Measurements from ENCODE around the gene HYAL4. TPM values are rescaled to one million over a fixed set of nuclear protein-coding genes. Genes with fewer than 3 reads are reported as not detected.

HYAL4 gene
- total RNA-seq, 1 experiment from 2014 or later, result not detected

DNA sequence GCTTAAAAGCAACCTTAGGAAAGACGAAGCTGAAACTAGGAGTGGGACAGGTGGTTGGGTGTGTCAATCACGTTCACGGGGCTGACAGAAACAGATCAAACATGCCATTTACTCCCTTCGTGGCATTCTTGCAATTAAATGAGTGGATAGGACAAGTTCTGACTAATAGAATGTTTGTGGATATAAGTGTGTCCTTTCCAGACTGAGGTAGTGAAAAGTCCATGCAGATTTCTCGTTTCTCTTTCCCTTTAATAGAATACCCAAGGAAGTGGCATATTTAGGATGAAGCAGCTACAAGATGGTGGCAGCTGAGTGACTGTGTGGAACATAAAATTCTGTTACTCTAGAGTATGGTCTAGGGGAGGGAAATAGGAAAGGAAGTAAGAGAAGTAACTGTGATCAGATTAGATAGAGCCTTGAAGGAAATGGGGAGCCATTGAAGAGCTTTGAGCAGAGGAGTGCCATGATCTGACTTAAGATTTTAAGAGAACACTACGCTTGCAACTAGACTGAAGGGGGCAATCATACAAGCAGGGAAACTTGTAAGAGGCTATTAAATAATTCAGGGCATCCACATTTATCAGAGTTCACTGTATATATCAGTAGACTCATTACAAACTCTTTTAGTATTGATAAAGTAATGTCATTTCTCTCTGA is 46.3 kb upstream of the HYAL4 start:
- Mint-ChIP-seq H3K4me1 (peaks cover 19% of the 10 kb centered on the region), H3K4me3 (no peak overlapping the region), H3K27ac (peak overlapping the region; percentile 75), H3K36me3 (peaks cover 10% of the 10 kb centered on the region), H3K27me3 (ENCODE audit: low read depth) (no peaks in the 10 kb centered on the region), H3K9me3 (peaks cover 25% of the 10 kb centered on the region)
- POLR2A ChIA-PET, result interaction anchor here (1.0 kb wide), 1 partner anchor 50 kb away, joined by 4 read pairs; the partner anchor contains the start of gene WASL
- DNase-seq (ENCODE audit: low spot score) (no peak), ATAC-seq (peak; percentile 20)
- CTCF ChIA-PET, result interaction anchor here (0.6 to 4.7 kb wide), 12 partner anchors 8 to 174 kb away, joined by 3 to 41 read pairs (median 4); partner anchors contain the start of gene WASL
- TF ChIP-seq, protein P1, sequence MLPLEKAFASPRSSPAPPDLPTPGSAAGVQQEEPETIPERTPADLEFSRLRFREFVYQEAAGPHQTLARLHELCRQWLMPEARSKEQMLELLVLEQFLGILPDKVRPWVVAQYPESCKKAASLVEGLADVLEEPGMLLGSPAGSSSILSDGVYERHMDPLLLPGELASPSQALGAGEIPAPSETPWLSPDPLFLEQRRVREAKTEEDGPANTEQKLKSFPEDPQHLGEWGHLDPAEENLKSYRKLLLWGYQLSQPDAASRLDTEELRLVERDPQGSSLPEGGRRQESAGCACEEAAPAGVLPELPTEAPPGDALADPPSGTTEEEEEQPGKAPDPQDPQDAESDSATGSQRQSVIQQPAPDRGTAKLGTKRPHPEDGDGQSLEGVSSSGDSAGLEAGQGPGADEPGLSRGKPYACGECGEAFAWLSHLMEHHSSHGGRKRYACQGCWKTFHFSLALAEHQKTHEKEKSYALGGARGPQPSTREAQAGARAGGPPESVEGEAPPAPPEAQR (CRISPR knock-in tag; IDR thresholded peaks at IDR 0.05), result no peak
- TF ChIP-seq ZNF219 (CRISPR knock-in tag; IDR thresholded peaks at IDR 0.05; ENCODE audit: borderline replicate concordance), result no peak
- TF ChIP-seq OVOL2 (CRISPR knock-in tag; IDR thresholded peaks at IDR 0.05; ENCODE audit: borderline replicate concordance), result no peak
- TF ChIP-seq, protein P2, sequence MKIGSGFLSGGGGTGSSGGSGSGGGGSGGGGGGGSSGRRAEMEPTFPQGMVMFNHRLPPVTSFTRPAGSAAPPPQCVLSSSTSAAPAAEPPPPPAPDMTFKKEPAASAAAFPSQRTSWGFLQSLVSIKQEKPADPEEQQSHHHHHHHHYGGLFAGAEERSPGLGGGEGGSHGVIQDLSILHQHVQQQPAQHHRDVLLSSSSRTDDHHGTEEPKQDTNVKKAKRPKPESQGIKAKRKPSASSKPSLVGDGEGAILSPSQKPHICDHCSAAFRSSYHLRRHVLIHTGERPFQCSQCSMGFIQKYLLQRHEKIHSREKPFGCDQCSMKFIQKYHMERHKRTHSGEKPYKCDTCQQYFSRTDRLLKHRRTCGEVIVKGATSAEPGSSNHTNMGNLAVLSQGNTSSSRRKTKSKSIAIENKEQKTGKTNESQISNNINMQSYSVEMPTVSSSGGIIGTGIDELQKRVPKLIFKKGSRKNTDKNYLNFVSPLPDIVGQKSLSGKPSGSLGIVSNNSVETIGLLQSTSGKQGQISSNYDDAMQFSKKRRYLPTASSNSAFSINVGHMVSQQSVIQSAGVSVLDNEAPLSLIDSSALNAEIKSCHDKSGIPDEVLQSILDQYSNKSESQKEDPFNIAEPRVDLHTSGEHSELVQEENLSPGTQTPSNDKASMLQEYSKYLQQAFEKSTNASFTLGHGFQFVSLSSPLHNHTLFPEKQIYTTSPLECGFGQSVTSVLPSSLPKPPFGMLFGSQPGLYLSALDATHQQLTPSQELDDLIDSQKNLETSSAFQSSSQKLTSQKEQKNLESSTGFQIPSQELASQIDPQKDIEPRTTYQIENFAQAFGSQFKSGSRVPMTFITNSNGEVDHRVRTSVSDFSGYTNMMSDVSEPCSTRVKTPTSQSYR (CRISPR knock-in tag; IDR thresholded peaks at IDR 0.05), result no peak
- TF ChIP-seq, protein P3, sequence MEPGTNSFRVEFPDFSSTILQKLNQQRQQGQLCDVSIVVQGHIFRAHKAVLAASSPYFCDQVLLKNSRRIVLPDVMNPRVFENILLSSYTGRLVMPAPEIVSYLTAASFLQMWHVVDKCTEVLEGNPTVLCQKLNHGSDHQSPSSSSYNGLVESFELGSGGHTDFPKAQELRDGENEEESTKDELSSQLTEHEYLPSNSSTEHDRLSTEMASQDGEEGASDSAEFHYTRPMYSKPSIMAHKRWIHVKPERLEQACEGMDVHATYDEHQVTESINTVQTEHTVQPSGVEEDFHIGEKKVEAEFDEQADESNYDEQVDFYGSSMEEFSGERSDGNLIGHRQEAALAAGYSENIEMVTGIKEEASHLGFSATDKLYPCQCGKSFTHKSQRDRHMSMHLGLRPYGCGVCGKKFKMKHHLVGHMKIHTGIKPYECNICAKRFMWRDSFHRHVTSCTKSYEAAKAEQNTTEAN (CRISPR knock-in tag; IDR thresholded peaks at IDR 0.05), result no peak
- no peak for TF ChIP-seq EMX1 (CRISPR knock-in tag; IDR thresholded peaks at IDR 0.05)
- TF ChIP-seq, protein P4, sequence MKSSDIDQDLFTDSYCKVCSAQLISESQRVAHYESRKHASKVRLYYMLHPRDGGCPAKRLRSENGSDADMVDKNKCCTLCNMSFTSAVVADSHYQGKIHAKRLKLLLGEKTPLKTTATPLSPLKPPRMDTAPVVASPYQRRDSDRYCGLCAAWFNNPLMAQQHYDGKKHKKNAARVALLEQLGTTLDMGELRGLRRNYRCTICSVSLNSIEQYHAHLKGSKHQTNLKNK (CRISPR knock-in tag; IDR thresholded peaks at IDR 0.05), result no peak
- TF ChIP-seq ETV6 (CRISPR knock-in tag; IDR thresholded peaks at IDR 0.05), result no peak
- no peak for TF ChIP-seq ZBTB21 (CRISPR knock-in tag; IDR thresholded peaks at IDR 0.05; ENCODE audit: borderline replicate concordance)
- no peak for TF ChIP-seq FOXP1 (CRISPR knock-in tag; IDR thresholded peaks at IDR 0.05; ENCODE audit: borderline replicate concordance)
- TF ChIP-seq JUN (CRISPR knock-in tag; IDR thresholded peaks at IDR 0.05), result no peak
- TF ChIP-seq, protein P5, sequence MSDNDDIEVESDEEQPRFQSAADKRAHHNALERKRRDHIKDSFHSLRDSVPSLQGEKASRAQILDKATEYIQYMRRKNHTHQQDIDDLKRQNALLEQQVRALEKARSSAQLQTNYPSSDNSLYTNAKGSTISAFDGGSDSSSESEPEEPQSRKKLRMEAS (CRISPR knock-in tag; IDR thresholded peaks at IDR 0.05), result no peak

DNA sequence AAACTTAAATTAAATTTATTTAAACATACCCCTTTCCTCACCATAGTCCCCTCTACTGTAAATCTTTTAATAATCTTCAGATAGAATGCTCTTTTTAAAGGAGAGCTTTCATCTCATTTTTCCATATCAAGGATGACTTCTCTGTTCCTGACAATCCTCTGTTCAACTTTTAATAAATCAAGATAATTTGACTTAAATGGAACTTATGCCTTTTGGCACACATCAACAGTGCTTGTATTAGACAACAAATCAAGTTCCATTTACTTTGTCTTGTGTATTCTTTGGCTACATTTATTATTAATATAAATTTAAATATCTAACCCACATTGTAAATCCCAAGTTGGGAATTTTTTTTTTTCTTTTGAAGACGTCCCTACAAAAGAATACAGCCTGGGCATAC is 42.7 kb upstream of the HYAL4 start:
- Mint-ChIP-seq H3K27ac (no peak overlapping the region), H3K27me3 (ENCODE audit: low read depth) (no peaks in the 10 kb centered on the region), H3K4me3 (no peak overlapping the region), H3K9me3 (no peaks in the 10 kb centered on the region), H3K36me3 (no peaks in the 10 kb centered on the region), H3K4me1 (peaks cover 16% of the 10 kb centered on the region)
- ChIA-PET POLR2A (no interaction called here), CTCF (no interaction called here)
- TF ChIP-seq HMGA2 (CRISPR knock-in tag; IDR thresholded peaks at IDR 0.05) (no peak), GABPB1 (CRISPR knock-in tag; IDR thresholded peaks at IDR 0.05) (no peak), CBFB (CRISPR knock-in tag; IDR thresholded peaks at IDR 0.05; ENCODE audit: low read depth) (no peak)
- TF ChIP-seq, protein P6, sequence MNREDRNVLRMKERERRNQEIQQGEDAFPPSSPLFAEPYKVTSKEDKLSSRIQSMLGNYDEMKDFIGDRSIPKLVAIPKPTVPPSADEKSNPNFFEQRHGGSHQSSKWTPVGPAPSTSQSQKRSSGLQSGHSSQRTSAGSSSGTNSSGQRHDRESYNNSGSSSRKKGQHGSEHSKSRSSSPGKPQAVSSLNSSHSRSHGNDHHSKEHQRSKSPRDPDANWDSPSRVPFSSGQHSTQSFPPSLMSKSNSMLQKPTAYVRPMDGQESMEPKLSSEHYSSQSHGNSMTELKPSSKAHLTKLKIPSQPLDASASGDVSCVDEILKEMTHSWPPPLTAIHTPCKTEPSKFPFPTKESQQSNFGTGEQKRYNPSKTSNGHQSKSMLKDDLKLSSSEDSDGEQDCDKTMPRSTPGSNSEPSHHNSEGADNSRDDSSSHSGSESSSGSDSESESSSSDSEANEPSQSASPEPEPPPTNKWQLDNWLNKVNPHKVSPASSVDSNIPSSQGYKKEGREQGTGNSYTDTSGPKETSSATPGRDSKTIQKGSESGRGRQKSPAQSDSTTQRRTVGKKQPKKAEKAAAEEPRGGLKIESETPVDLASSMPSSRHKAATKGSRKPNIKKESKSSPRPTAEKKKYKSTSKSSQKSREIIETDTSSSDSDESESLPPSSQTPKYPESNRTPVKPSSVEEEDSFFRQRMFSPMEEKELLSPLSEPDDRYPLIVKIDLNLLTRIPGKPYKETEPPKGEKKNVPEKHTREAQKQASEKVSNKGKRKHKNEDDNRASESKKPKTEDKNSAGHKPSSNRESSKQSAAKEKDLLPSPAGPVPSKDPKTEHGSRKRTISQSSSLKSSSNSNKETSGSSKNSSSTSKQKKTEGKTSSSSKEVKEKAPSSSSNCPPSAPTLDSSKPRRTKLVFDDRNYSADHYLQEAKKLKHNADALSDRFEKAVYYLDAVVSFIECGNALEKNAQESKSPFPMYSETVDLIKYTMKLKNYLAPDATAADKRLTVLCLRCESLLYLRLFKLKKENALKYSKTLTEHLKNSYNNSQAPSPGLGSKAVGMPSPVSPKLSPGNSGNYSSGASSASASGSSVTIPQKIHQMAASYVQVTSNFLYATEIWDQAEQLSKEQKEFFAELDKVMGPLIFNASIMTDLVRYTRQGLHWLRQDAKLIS (CRISPR knock-in tag; IDR thresholded peaks at IDR 0.05; ENCODE audit: borderline replicate concordance), result no peak
- TF ChIP-seq, protein P7, sequence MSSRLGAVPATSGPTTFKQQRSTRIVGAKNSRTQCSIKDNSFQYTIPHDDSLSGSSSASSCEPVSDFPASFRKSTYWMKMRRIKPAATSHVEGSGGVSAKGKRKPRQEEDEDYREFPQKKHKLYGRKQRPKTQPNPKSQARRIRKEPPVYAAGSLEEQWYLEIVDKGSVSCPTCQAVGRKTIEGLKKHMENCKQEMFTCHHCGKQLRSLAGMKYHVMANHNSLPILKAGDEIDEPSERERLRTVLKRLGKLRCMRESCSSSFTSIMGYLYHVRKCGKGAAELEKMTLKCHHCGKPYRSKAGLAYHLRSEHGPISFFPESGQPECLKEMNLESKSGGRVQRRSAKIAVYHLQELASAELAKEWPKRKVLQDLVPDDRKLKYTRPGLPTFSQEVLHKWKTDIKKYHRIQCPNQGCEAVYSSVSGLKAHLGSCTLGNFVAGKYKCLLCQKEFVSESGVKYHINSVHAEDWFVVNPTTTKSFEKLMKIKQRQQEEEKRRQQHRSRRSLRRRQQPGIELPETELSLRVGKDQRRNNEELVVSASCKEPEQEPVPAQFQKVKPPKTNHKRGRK (CRISPR knock-in tag; IDR thresholded peaks at IDR 0.05; ENCODE audit: borderline replicate concordance), result no peak
- DNase-seq (ENCODE audit: low spot score), result no peak
- ATAC-seq, result no peak

Measured in WTC11 (cell line).